Activated CD8-positive, alpha-beta memory T cell treated with anti-CD3 and anti-CD28 coated beads, Interleukin-2, amount 50 U/mL, for 1 hour (primary cell): Measurements from ENCODE around the gene HDGF.

Experiments used
- DNase-seq: peaks from one replicate; pipeline ENCODE4 v3.0.0-alpha.2; 2020; ENCODE audit errors: extremely low read depth

Gene HDGF

DNA sequence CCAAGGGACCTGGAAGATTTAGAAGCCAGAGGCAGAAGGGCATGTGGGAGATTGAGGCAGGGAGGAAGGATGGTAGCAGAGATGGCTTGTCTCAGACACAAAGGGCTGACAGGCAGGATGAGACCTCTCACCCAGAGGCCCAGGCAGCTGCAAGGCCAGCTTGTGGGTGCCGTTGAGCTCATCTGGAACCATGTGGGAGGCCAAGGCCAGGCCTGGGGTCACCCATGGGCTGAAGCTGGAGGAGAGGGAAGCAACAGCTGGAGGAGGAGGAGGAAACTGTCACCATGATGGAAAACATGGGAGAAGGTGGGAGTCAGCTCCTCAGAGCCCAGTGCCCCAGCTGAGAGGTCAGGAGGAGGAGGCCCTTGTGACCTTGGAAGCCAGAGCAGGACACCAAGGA is 52.5 kb downstream of the HDGF start:
- no peak for DNase-seq

DNA sequence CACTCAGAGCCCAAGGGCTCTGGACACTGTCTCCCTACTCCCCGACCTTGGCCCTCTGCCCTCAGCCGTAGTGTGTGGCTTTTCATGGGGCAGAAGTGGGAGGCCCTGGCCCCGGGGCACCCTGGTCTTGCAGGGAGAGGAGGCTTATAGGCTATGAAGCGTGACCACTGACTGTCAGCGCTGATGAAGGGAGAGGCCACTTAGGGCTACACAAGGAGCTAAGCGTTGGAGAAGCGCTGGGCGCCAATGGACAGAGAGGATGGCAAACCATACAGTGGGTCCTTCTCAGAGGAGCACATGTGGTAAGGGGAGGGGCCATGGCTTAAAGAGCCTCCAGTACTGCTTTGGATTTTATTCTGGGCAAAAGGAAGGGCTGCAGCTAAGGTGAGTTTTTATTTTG is 54.0 kb downstream of the HDGF start:
- no peak for DNase-seq

DNA sequence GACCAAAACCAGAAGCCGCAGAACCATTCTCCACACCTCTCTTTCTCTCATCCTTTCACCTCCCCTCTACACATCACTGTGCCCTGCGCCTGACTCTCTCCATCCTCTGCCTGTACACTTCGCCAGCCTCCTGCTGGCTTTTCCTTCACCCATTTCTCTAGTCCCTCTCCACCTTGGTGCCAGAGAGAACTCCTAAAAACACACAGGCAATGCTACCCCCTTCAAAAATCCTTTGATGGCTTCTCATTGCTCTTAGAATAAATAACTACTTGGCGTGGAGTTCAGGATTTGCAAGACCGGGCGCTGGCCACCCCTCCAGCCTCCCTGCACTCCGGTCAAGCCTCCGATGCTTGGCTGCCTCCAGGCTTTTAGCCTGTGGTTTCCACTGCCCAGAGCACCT is 54.7 kb downstream of the HDGF start:
- DNase-seq = no peak

DNA sequence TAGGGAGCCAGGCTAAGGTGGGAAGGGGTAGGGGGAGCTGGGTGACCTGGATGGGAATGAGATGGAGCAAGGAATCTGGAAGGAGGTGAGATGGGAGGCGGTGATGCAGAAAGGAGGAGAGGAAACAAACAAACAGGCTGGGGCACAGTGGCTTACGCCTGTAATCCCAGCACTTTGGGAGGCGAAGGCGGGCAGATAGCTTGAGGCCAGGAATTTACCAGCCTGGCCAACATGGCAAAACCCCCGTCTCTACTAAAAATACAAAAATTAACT is 56.8 kb downstream of the HDGF start:
- no peak for DNase-seq

DNA sequence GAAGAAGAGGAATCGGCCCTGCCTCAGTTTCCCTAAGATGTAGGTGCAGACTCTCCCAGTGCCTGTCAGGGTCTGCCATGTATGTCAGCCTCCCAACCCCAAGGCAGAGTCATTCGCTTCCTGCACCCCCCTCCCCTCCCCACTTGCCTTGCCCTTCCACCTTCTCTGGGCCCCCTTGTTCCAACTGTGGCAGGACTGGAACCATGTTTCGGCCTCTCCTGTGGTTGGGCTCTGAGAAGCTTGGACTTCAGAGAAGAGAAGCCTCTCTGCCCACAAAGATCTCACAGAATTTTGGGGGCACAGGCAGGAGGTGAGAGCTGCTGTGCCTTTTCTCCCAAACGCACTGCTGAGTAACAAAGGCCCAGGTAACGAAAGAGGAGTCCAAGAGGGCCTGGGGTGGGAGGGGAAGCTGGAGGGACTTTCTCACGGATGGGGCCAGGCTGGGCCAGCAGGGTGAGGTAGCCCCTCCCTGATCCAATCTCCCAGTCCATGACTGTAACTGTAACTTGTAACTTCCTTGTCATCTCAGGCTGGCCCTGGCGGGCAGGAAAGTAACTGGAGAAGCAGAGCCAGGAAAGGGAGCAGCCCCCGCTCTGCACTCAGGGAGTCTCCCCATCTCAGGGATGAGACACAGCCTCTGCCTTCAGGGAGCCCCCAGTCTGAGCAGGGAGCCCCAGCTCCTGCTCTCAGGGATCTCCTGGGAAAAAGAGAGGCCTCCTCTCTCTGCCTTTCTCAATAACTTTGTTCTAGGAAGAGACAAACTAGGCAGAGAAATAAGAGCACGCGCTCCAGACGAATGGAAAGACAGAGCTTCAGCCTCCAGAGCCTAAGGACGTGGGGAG is 57.4 kb downstream of the HDGF start:
- no peak for DNase-seq

DNA sequence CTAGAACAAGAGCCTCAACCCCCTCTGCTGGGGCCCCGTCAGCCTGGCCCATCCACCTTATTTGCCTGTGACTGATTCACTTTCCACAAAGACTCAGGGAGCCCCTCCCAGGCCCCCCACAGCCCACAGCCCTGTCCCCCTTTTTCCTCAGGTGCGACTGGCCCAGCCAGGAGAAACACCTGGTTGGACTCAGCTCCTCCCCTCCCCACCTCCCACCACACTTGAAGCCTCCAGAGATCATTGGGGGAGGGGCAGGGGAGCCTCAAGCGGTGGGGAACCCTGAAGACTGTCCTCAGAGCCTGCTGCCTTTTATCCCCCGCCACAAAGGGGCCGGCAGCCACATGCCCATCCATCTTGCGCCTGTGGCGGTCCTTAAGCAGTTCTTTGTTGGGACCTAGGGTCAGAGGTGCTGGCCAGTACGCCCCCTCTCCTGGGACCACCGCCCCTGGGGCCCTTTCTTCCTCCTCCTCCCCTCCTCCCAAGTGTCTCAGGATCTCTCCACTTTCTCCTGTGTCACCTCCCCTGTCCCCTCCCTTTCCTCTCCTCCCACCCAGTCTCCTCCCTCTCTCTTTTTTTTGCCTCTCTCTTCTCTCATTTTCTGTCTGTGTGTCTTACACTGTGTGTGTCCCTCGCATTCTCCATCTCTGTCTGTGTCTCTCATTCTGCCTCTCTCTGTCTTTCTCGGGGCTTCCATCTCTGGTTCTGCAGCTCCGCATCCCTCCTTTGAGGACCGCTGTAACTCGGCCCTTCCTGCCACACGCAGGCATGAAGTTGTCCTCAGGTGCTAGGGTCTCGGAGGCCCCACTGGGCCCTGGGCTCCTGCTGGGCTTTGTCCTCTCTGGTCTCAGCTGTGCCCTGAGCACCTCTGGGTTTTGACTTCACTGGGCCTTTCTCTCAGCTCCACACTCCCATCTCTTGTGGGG is 58.3 kb downstream of the HDGF start:
- no peak for DNase-seq

DNA sequence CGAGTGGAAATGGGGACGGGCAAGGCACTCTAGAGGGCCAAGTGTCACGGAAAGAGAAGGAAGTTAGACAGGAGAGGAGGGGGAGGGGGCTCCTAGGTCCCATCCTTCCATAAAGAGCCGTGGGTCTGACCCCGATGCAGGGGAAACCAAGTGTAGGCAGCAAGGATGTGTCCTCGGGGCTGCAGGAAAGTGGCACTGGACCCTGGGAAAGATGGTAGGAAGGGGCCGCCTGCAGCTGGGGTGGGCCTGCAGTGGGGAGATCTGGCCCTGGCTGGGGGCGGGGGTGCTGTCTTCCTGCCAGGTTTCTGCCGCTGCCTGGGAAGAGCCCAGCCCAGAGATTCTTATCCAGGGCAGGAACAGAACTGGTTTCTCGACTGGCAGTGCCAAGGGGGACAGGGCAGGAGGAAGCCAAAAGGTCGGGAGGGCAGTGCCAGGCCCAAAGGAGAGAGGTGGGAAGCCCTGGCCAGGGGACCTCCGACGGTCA is 59.0 kb downstream of the HDGF start:
- no peak for DNase-seq
